ENCODE data around the gene ASTN1.

DNA sequence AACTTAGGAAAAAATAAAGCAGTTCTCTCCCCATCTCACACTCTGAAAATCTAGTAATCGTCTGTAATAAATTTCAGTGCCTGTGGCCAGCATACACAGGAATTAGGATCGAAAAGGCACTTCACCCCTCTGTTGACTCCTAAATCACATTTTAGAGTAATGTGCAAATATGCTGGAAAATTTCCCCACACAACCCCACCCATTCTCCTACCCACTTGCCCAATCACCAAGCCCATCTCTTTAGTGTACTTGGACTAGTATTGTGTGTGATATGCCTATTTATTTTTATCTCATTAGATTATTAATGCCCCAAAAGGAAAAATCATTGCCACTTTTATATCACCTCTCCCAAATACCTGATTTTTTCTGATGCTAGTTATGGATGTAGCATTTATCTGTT is 323.3 kb downstream of the ASTN1 start:
- TF ChIP-seq, protein P1, sequence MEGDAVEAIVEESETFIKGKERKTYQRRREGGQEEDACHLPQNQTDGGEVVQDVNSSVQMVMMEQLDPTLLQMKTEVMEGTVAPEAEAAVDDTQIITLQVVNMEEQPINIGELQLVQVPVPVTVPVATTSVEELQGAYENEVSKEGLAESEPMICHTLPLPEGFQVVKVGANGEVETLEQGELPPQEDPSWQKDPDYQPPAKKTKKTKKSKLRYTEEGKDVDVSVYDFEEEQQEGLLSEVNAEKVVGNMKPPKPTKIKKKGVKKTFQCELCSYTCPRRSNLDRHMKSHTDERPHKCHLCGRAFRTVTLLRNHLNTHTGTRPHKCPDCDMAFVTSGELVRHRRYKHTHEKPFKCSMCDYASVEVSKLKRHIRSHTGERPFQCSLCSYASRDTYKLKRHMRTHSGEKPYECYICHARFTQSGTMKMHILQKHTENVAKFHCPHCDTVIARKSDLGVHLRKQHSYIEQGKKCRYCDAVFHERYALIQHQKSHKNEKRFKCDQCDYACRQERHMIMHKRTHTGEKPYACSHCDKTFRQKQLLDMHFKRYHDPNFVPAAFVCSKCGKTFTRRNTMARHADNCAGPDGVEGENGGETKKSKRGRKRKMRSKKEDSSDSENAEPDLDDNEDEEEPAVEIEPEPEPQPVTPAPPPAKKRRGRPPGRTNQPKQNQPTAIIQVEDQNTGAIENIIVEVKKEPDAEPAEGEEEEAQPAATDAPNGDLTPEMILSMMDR (IDR thresholded peaks at IDR 0.05): no peak
- no peak for TF ChIP-seq POLR2A (IDR thresholded peaks at IDR 0.05)
